MM.1S (cell line): ENCODE data around the gene XPOT.

Experiments used
- DNase-seq: peaks from one replicate; pipeline ENCODE4 v3.0.0-alpha.2; 2015
- H2AFZ ChIP-seq: fragments of 300-600 bp; sonication (generic); 2 replicates; pipeline ENCODE4 v1.6.0; 2016; ENCODE audit warnings: antibody characterized with exemption, low read length
- H3F3A ChIP-seq: fragments of 300-600 bp; sonication (generic); 2 replicates; pipeline ENCODE4 v1.6.1; 2016; ENCODE audit warnings: mild to moderate bottlenecking, antibody characterized with exemption, low read length, moderate library complexity, mixed read lengths; ENCODE audit not compliant: insufficient read depth
- H3K27ac ChIP-seq: fragments of 300-600 bp; sonication (generic); 2 replicates; pipeline ENCODE4 v1.5.1; 2016; ENCODE audit warnings: mild to moderate bottlenecking, low read length
- H3K27me3 ChIP-seq: fragments of 300-600 bp; sonication (generic); replicated peaks from 2 replicates; pipeline ENCODE4 v1.6.0; 2016; ENCODE audit warnings: low read length; ENCODE audit not compliant: insufficient read depth
- H3K36me3 ChIP-seq: fragments of 300-600 bp; sonication (generic); replicated peaks from 2 replicates; pipeline ENCODE4 v1.6.1; 2016; ENCODE audit warnings: mild to moderate bottlenecking, low read length, mixed read lengths; ENCODE audit not compliant: insufficient read depth
- H3K4me1 ChIP-seq: fragments of 300-600 bp; sonication (generic); 2 replicates; pipeline ENCODE4 v1.6.1; 2016; ENCODE audit warnings: low read length, mixed read lengths
- H3K4me2 ChIP-seq: fragments of 300-600 bp; sonication (generic); 2 replicates; pipeline ENCODE4 v1.6.0; 2016; ENCODE audit warnings: low read depth, low read length
- H3K4me3 ChIP-seq: fragments of 300-600 bp; sonication (generic); 2 replicates; pipeline ENCODE4 v1.5.1; 2016; ENCODE audit warnings: low read length, mixed read lengths
- H3K79me2 ChIP-seq: fragments of 300-600 bp; sonication (generic); 2 replicates; pipeline ENCODE4 v1.6.1; 2016; ENCODE audit warnings: mixed run types, low read length, mixed read lengths
- H3K9ac ChIP-seq: fragments of 300-600 bp; sonication (generic); 2 replicates; pipeline ENCODE4 v1.6.1; 2016; ENCODE audit warnings: low read length, mixed read lengths
- H3K9me2 ChIP-seq: fragments of 300-600 bp; sonication (generic); replicated peaks from 2 replicates; pipeline ENCODE4 v1.6.1; 2016; ENCODE audit warnings: mild to moderate bottlenecking, low read length, mixed read lengths; ENCODE audit not compliant: insufficient read depth
- H3K9me3 ChIP-seq: fragments of 300-600 bp; sonication (generic); replicated peaks from 2 replicates; pipeline ENCODE4 v1.6.1; 2016; ENCODE audit warnings: mild to moderate bottlenecking, low read length, mixed read lengths; ENCODE audit not compliant: insufficient read depth
- H4K20me1 ChIP-seq: fragments of 300-600 bp; sonication (generic); 2 replicates; pipeline ENCODE4 v1.6.1; 2016; ENCODE audit warnings: mild to moderate bottlenecking, low read length, moderate library complexity, mixed read lengths; ENCODE audit not compliant: insufficient read depth
- CTCF ChIP-seq: fragments of 300-600 bp; sonication (generic); IDR thresholded peaks from 2 replicates; pipeline ENCODE4 v1.5.1; 2016; ENCODE audit warnings: antibody characterized with exemption, low read length, mixed read lengths
- EZH2 ChIP-seq: fragments of 300-600 bp; sonication (generic); optimal IDR thresholded peaks from 2 replicates; pipeline ENCODE3; 2017; ENCODE audit warnings: low read depth, mild to moderate bottlenecking, antibody characterized with exemption, low read length, mixed read lengths
- EZH2phosphoT487 ChIP-seq: fragments of 300-600 bp; sonication (generic); IDR thresholded peaks from 2 replicates; pipeline ENCODE4 v1.6.1; 2018; ENCODE audit warnings: antibody characterized with exemption, low read length

Gene XPOT

GRCh38 chr12:64427988-64428387, 23.8 kb downstream of the XPOT start:
- no peak overlapping the region for H3K4me2 ChIP-seq
- no peaks in the 10 kb centered on the region; the same call in 1 of the 2 replicates for H3K79me2 ChIP-seq
- peaks cover 43% of the 10 kb centered on the region for H3K36me3 ChIP-seq
- H3F3A ChIP-seq: no peaks in the 10 kb centered on the region
- no peaks in the 10 kb centered on the region for H3K27me3 ChIP-seq
- DNase-seq: no peak
- H4K20me1 ChIP-seq: no peaks in the 10 kb centered on the region
- TF ChIP-seq EZH2: no peak
- TF ChIP-seq CTCF: no peak
- TF ChIP-seq EZH2phosphoT487: no peak
- H3K4me1 ChIP-seq: no peaks in the 10 kb centered on the region
- H3K9me2 ChIP-seq: no peaks in the 10 kb centered on the region
- no peak overlapping the region for H3K27ac ChIP-seq
- no peak overlapping the region for H3K4me3 ChIP-seq
- no peaks in the 10 kb centered on the region for H3K9me3 ChIP-seq
- H2AFZ ChIP-seq: no peak overlapping the region
- H3K9ac ChIP-seq: no peak overlapping the region

GRCh38 chr12:64428956-64429355, 24.8 kb downstream of the XPOT start:
- no peak overlapping the region for H3K27ac ChIP-seq
- H3K9me3 ChIP-seq: no peaks in the 10 kb centered on the region
- no peak overlapping the region for H3K9ac ChIP-seq
- H3K9me2 ChIP-seq: no peaks in the 10 kb centered on the region
- H4K20me1 ChIP-seq: no peaks in the 10 kb centered on the region
- no peak overlapping the region for H2AFZ ChIP-seq
- H3K4me2 ChIP-seq: no peak overlapping the region
- H3K27me3 ChIP-seq: no peaks in the 10 kb centered on the region
- TF ChIP-seq EZH2phosphoT487 (no peak), EZH2 (no peak), CTCF (no peak)
- peaks cover 45% of the 10 kb centered on the region for H3K36me3 ChIP-seq
- no peaks in the 10 kb centered on the region for H3F3A ChIP-seq
- H3K79me2 ChIP-seq: no peaks in the 10 kb centered on the region; the same call in 1 of the 2 replicates
- H3K4me3 ChIP-seq: no peak overlapping the region
- no peak for DNase-seq
- H3K4me1 ChIP-seq: no peaks in the 10 kb centered on the region

- no peaks in the 10 kb centered on the region; the same call in 1 of the 2 replicates for H3K79me2 ChIP-seq
- H3K36me3 ChIP-seq: peaks cover 37% of the 10 kb centered on the region
- H4K20me1 ChIP-seq: no peaks in the 10 kb centered on the region
- no peaks in the 10 kb centered on the region for H3K9me3 ChIP-seq
- H3K4me1 ChIP-seq: no peaks in the 10 kb centered on the region
- TF ChIP-seq EZH2 (no peak), EZH2phosphoT487 (no peak), CTCF (no peak)
- H3K4me3 ChIP-seq: no peak overlapping the region
- no peak overlapping the region for H3K4me2 ChIP-seq
- no peak overlapping the region for H2AFZ ChIP-seq
- H3F3A ChIP-seq: no peaks in the 10 kb centered on the region
- H3K27ac ChIP-seq: no peak overlapping the region
- no peaks in the 10 kb centered on the region for H3K27me3 ChIP-seq
- no peak for DNase-seq
- no peaks in the 10 kb centered on the region for H3K9me2 ChIP-seq
- H3K9ac ChIP-seq: no peak overlapping the region
These were observed 26.7 kb downstream of the XPOT start for GRCh38 chr12:64430886-64431285.
